OCI-LY1 (cell line): ENCODE results near the gene PADI1.

Experiments used
- CTCF ChIP-seq: fragments of 200-600 bp; sonication (generic), shearing (Covaris generic); IDR thresholded peaks from 2 replicates; pipeline ENCODE4 v1.5.1; 2017; ENCODE audit warnings: mild to moderate bottlenecking, antibody characterized with exemption, low read length, moderate library complexity, mixed read lengths
- EZH2 ChIP-seq: fragments of 200-600 bp; sonication (generic), shearing (Covaris generic); IDR thresholded peaks from 2 replicates; pipeline ENCODE4 v1.8.0; 2017; ENCODE audit warnings: borderline replicate concordance, mixed run types, mild to moderate bottlenecking, antibody characterized with exemption, low read length, moderate library complexity, mixed read lengths

DNA sequence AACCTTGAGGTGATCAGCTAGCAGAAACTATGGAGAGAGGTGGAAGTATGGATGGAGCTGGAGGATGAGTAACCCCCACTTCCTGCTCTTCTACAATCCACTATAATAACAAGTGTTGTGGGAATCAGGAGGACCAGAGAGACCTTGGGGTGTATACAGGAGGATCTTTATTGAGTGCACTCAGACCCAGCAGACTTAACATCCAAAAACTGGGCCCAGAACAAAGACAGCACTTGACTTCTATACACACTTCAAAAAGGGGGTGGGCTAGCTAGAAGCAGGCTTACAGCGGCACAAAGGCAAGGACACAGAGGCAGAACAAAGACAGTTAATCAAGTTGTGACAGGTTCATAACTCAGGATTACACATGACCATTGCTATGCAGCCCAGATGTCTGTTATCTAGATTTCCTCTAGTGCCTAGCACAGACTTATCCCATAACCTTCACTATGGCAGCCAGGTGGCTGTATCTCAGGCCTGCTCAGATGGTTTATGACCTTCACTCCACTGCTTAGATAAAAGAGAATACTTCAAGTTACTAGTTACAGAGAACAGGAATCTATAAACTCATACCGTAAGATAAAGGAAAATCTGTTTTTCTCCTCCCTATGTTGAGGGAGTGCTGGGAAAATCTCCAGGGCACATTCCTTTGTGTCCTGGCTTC is 49.5 kb upstream of the PADI1 start:
- no peak for TF ChIP-seq CTCF
- no peak for TF ChIP-seq EZH2
